A549 (cell line): ENCODE data around the gene LDLRAD3. TPM values are rescaled to one million over a fixed set of nuclear protein-coding genes. Genes with fewer than 3 reads are reported as not detected.

Source experiments
- ATAC-seq, 2 experiments: fragments of 200-7000 bp in 1 of 2; fragments of >200 bp in 1 of 2; cut with Nextera tagmentation in 1 of 2; cut with Tn5 transposase in 1 of 2; 3 replicates each; pipeline versions ENCODE4 v1.8.0 to v1.9.1; 2018 to 2020; ENCODE audit warnings: mild to moderate bottlenecking in 1 of 2, moderate library complexity in 1 of 2
- CTCF ChIA-PET: fragments of 300-600 bp; sonication (Branson Sonifier 250); formaldehyde crosslinking; extraction: SDS; loops from one replicate; lab custom pipeline; 2021; ENCODE audit warnings: antibody characterized with exemption, inconsistent platforms; lab: Yijun Ruan, JAX
- POLR2A ChIA-PET: fragments of 350-600 bp; formaldehyde crosslinking; extraction: SDS; loops from one replicate; lab custom pipeline; 2021; ENCODE audit warnings: antibody characterized with exemption, inconsistent platforms; lab: Yijun Ruan, JAX
- DNase-seq, 2 experiments: peaks; one replicate each; pipeline versions ENCODE4 v3.0.0 to v3.0.0-alpha.2; 2011 to 2016; ENCODE audit warnings: low read depth in 1 of 2, low spot score in 1 of 2
- FAIRE-seq: peaks from 2 replicates; lab custom pipeline; 2011; peaks lifted over from hg19 to GRCh38; lab: Jason Lieb, UNC
- H3K27ac ChIP-seq, 2 experiments: fragments of >200 bp; sonication (Bioruptor Twin); formaldehyde crosslinking; 3 replicates each; pipeline ENCODE4 v1.5.1; 2016 to 2017
- H3K4me1 ChIP-seq: fragments of >200 bp; sonication (Bioruptor Twin); formaldehyde crosslinking; 3 replicates; pipeline ENCODE4 v1.6.1; 2016
- H3K4me2 ChIP-seq: fragments of >200 bp; sonication (Bioruptor Twin); formaldehyde crosslinking; 3 replicates; pipeline ENCODE4 v1.6.1; 2016
- H3K4me3 ChIP-seq: fragments of >200 bp; sonication (Bioruptor Twin); formaldehyde crosslinking; 3 replicates; pipeline ENCODE4 v1.5.1; 2016
- H3K9me3 ChIP-seq: fragments of >200 bp; sonication (Bioruptor Twin); formaldehyde crosslinking; 3 replicates; pipeline ENCODE4 v1.6.1; 2016
- BHLHE40 ChIP-seq: IDR thresholded peaks from 2 replicates; pipeline ENCODE4 v1.6.1; 2012; ENCODE audit warnings: low read depth, low read length, inconsistent platforms
- CEBPB ChIP-seq, 2 experiments: fragments of >200 bp in 1 of 2; sonication (Bioruptor Twin) in 1 of 2; formaldehyde crosslinking in 1 of 2; IDR thresholded peaks; 2 replicates each; pipeline ENCODE4 v1.6.1; 2012 to 2016
- CHD2 ChIP-seq: fragments of 150-350 bp; IDR thresholded peaks from 2 replicates; pipeline ENCODE4 v1.6.1; 2014; ENCODE audit warnings: low read length; ENCODE audit not compliant: partially characterized antibody
- CHD4 ChIP-seq: fragments of 200-600 bp; sonication (generic); IDR thresholded peaks from 2 replicates; pipeline ENCODE4 v1.6.1; 2016; ENCODE audit warnings: antibody characterized with exemption, mild to moderate bottlenecking, borderline replicate concordance
- CTCF ChIP-seq: fragments of >200 bp; sonication (Bioruptor Twin); formaldehyde crosslinking; IDR thresholded peaks from 3 replicates; pipeline ENCODE4 v1.5.1; 2016
- EHMT2 ChIP-seq: fragments of 200-600 bp; sonication (generic); IDR thresholded peaks from 2 replicates; pipeline ENCODE4 v1.6.1; 2016; ENCODE audit warnings: antibody characterized with exemption, low read depth, mild to moderate bottlenecking, moderate library complexity
- FOSB ChIP-seq: fragments of 250-450 bp; sonication (Bioruptor Pico); IDR thresholded peaks from 2 replicates; pipeline ENCODE4 v1.5.0; 2020; ENCODE audit warnings: mild to moderate bottlenecking, moderate library complexity
- FOSL2 ChIP-seq, 2 experiments: fragments of 450-650 bp in 1 of 2; fragments of >200 bp in 1 of 2; sonication (Bioruptor Twin) in 1 of 2; formaldehyde crosslinking; IDR thresholded peaks; 2 replicates each; pipeline versions ENCODE4 v1.5.0 to v1.6.1; 2016 to 2020; ENCODE audit warnings: mild to moderate bottlenecking in 1 of 2, moderate library complexity in 1 of 2
- GATA3 ChIP-seq: IDR thresholded peaks from 2 replicates; pipeline ENCODE4 v1.6.1; 2012; ENCODE audit warnings: borderline replicate concordance
- HEYL ChIP-seq: fragments of 250-450 bp; sonication (Bioruptor Pico); IDR thresholded peaks from 2 replicates; pipeline ENCODE4 v1.8.0; 2021; ENCODE audit warnings: mild to moderate bottlenecking, moderate library complexity
- HOXB13 ChIP-seq: fragments of 250-450 bp; sonication (Bioruptor Pico); IDR thresholded peaks from 2 replicates; pipeline ENCODE4 v1.5.0; 2020; ENCODE audit warnings: low read depth, mild to moderate bottlenecking, moderate library complexity
- MAFK ChIP-seq: fragments of 450-650 bp; IDR thresholded peaks from 2 replicates; pipeline ENCODE4 v1.6.1; 2014; ENCODE audit not compliant: partially characterized antibody
- RAD21 ChIP-seq, 2 experiments: fragments of >200 bp in 1 of 2; sonication (Bioruptor Twin) in 1 of 2; formaldehyde crosslinking in 1 of 2; IDR thresholded peaks in 1 of 2; conservative IDR thresholded peaks in 1 of 2; 2 replicates in 1 of 2; 3 replicates in 1 of 2; pipeline ENCODE4 v1.6.1; 2012 to 2018; ENCODE audit warnings: inconsistent platforms in 1 of 2
- SMC3 ChIP-seq: fragments of >200 bp; sonication (Bioruptor Twin); formaldehyde crosslinking; IDR thresholded peaks from 3 replicates; pipeline ENCODE4 v1.6.1; 2018; ENCODE audit warnings: inconsistent platforms
- TP53 ChIP-seq: fragments of 250-450 bp; sonication (Bioruptor Pico); IDR thresholded peaks from 2 replicates; pipeline ENCODE4 v1.5.0; 2021; ENCODE audit warnings: mild to moderate bottlenecking, moderate library complexity
- ZNF302 ChIP-seq: fragments of 250-450 bp; sonication (Bioruptor Pico); IDR thresholded peaks from 2 replicates; pipeline ENCODE4 v1.9.0; 2021; ENCODE audit warnings: inconsistent platforms, mild to moderate bottlenecking, moderate library complexity
- WGBS: methylation state at CpG from one replicate; pipeline ENCODE4 v1.1.6; 2017; ENCODE audit errors: missing lambda C conversion rate; 5-methylcytosine and 5-hydroxymethylcytosine counted together
- polyA plus RNA-seq, 4 experiments: library from polyadenylated mRNA; depleted of rRNA in 3 of 4; stranded (reverse); fragments of >200 nt; fragmentation: RNase III in 1 of 4; extraction: RNeasy Plus Mini Kit Qiagen cat#74134 plus additional on column Dnase treatment in 1 of 4; gene quantifications; 2 replicates in 3 of 4; 3 replicates in 1 of 4; pipeline ENCODE4 v1.2.3, GENCODE V29; 2011 to 2017
- TF ChIP-seq, protein P1 (sequence below): IDR thresholded peaks from 2 replicates; pipeline ENCODE4 v1.6.1; 2012
- TF ChIP-seq, protein P2 (sequence below): fragments of 200-600 bp; sonication (generic); IDR thresholded peaks from 2 replicates; pipeline ENCODE4 v1.6.1; 2016; ENCODE audit warnings: antibody characterized with exemption, mild to moderate bottlenecking, moderate library complexity
- TF ChIP-seq, protein P3 (sequence below): fragments of 250-450 bp; sonication (Bioruptor Pico); IDR thresholded peaks from 2 replicates; pipeline ENCODE4 v1.5.0; 2020; ENCODE audit warnings: low read depth, mild to moderate bottlenecking, moderate library complexity
- TF ChIP-seq, protein P4 (sequence below): fragments of >200 bp; sonication (Bioruptor Twin); formaldehyde crosslinking; IDR thresholded peaks from 2 replicates; pipeline ENCODE4 v1.6.1; 2016
- TF ChIP-seq, protein P5 (sequence below): fragments of 450-650 bp; IDR thresholded peaks from 2 replicates; pipeline ENCODE4 v1.6.1; 2014; ENCODE audit warnings: antibody characterized with exemption

LDLRAD3 gene
- polyA plus RNA-seq, 2 of the 4 experiments (the other 2 are of a cell fraction): 10.5 to 13.2 TPM

DNA sequence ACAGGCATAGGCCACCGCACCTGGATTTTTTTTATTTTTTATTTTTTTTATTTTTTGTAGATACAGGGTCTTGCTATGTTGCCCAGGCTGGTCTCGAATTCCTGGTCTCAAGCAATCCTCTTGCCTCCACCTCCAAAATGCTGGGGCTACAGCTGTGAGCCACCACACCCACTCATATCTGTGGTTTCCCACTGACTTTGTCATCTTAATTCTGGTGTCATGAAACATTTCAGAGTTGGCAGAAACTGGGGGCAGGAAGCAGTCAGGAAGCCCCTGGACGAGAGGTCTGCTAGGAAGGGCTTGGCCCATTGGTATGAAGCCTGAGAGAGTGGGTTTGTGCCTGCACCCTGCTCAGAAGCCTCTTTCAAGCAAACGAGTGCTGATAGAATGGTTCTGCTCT lies 296.3 kb downstream of the LDLRAD3 start:
- Histone ChIP-seq H3K4me1 (no peaks in the 10 kb centered on the region), H3K4me2 (no peak overlapping the region), H3K9me3 (no peaks in the 10 kb centered on the region), H3K4me3 (no peak overlapping the region), H3K27ac (no peak overlapping the region)
- POLR2A ChIA-PET: no interaction called here
- ATAC-seq (no peak), DNase-seq (no peak), FAIRE-seq (no peak)
- no peak for TF ChIP-seq CEBPB (IDR thresholded peaks at IDR 0.05)
- no peak for TF ChIP-seq CTCF
- TF ChIP-seq, protein P1, sequence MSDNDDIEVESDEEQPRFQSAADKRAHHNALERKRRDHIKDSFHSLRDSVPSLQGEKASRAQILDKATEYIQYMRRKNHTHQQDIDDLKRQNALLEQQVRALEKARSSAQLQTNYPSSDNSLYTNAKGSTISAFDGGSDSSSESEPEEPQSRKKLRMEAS: no peak
- TF ChIP-seq FOSB (CRISPR knock-in tag): no peak
- no peak for TF ChIP-seq BHLHE40
- no peak for TF ChIP-seq TP53
- TF ChIP-seq, protein P2, sequence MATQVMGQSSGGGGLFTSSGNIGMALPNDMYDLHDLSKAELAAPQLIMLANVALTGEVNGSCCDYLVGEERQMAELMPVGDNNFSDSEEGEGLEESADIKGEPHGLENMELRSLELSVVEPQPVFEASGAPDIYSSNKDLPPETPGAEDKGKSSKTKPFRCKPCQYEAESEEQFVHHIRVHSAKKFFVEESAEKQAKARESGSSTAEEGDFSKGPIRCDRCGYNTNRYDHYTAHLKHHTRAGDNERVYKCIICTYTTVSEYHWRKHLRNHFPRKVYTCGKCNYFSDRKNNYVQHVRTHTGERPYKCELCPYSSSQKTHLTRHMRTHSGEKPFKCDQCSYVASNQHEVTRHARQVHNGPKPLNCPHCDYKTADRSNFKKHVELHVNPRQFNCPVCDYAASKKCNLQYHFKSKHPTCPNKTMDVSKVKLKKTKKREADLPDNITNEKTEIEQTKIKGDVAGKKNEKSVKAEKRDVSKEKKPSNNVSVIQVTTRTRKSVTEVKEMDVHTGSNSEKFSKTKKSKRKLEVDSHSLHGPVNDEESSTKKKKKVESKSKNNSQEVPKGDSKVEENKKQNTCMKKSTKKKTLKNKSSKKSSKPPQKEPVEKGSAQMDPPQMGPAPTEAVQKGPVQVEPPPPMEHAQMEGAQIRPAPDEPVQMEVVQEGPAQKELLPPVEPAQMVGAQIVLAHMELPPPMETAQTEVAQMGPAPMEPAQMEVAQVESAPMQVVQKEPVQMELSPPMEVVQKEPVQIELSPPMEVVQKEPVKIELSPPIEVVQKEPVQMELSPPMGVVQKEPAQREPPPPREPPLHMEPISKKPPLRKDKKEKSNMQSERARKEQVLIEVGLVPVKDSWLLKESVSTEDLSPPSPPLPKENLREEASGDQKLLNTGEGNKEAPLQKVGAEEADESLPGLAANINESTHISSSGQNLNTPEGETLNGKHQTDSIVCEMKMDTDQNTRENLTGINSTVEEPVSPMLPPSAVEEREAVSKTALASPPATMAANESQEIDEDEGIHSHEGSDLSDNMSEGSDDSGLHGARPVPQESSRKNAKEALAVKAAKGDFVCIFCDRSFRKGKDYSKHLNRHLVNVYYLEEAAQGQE: no peak
- TF ChIP-seq, protein P3, sequence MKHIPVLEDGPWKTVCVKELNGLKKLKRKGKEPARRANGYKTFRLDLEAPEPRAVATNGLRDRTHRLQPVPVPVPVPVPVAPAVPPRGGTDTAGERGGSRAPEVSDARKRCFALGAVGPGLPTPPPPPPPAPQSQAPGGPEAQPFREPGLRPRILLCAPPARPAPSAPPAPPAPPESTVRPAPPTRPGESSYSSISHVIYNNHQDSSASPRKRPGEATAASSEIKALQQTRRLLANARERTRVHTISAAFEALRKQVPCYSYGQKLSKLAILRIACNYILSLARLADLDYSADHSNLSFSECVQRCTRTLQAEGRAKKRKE (CRISPR knock-in tag): no peak
- no peak for TF ChIP-seq ZNF302 (CRISPR knock-in tag)
- TF ChIP-seq, protein P4, sequence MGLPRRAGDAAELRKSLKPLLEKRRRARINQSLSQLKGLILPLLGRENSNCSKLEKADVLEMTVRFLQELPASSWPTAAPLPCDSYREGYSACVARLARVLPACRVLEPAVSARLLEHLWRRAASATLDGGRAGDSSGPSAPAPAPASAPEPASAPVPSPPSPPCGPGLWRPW: no peak
- TF ChIP-seq RAD21 (conservative IDR thresholded peaks at IDR 0.05 in 1 of 2, IDR thresholded peaks at IDR 0.05 in 1 of 2): no peak
- TF ChIP-seq HOXB13 (CRISPR knock-in tag): no peak
- no peak for TF ChIP-seq MAFK
- TF ChIP-seq, protein P5, sequence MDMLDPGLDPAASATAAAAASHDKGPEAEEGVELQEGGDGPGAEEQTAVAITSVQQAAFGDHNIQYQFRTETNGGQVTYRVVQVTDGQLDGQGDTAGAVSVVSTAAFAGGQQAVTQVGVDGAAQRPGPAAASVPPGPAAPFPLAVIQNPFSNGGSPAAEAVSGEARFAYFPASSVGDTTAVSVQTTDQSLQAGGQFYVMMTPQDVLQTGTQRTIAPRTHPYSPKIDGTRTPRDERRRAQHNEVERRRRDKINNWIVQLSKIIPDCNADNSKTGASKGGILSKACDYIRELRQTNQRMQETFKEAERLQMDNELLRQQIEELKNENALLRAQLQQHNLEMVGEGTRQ: no peak
- no peak for TF ChIP-seq SMC3
- no peak for TF ChIP-seq FOSL2 (IDR thresholded peaks at IDR 0.05)
- TF ChIP-seq FOSL2 (CRISPR knock-in tag; IDR thresholded peaks at IDR 0.05): no peak
- TF ChIP-seq GATA3: no peak
- no peak for TF ChIP-seq EHMT2
- no peak for TF ChIP-seq CHD4
- CTCF ChIA-PET: interaction anchor here (1.7 kb wide), 1 partner anchor 26 kb away, joined by 4 read pairs; no protein-coding TSS in a partner anchor
- WGBS: 72% methylated on average over 4 of the region's 4 CpGs

DNA sequence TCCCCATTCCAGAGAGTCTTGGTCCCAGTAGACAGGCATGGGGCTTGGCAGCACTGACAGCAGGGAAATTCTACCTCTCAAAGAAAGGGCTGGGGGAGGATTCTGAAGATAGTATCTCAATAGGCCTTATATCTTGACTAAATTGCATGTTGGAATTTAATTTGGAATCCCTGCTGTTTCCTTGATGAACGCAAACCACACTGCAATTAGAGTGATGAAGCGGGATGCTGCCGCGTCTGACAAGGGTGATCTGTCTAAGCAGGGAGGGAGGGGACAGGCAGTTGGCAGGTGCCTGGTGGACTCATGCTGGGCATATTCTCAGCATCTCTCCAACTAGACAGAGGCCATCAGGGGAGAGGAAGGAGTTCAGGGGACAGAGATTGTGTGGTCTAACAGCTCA lies 296.9 kb downstream of the LDLRAD3 start:
- Histone ChIP-seq H3K9me3 (no peaks in the 10 kb centered on the region), H3K4me2 (no peak overlapping the region), H3K4me1 (no peaks in the 10 kb centered on the region), H3K27ac (no peak overlapping the region), H3K4me3 (no peak overlapping the region)
- FAIRE-seq: no peak
- ATAC-seq: no peak
- ChIA-PET POLR2A (no interaction called here), CTCF (interaction anchor here (1.1 to 2.2 kb wide), 4 partner anchors 17 to 625 kb away, joined by 3 to 5 read pairs (median 3); no protein-coding TSS in a partner anchor)
- 95% methylated on average over 4 of the region's 4 CpGs for WGBS
- DNase-seq: no peak
- TF ChIP-seq CHD2 (no peak), HEYL (CRISPR knock-in tag) (no peak)
